HFFc6 (cell line): ENCODE results near the gene GNL2. TPM values are rescaled to one million over a fixed set of nuclear protein-coding genes. Genes with fewer than 3 reads are reported as not detected.

Experiments used
- DNase-seq: peaks from one replicate; pipeline ENCODE4 v3.0.0-alpha.2; 2018
- H3K27ac Mint-ChIP-seq: 2 replicates; pipeline ENCODE4 v1.8.0; 2020; ENCODE audit warnings: mild to moderate bottlenecking, mixed read lengths
- H3K27me3 Mint-ChIP-seq: 2 replicates; pipeline ENCODE4 v1.8.0; 2021; ENCODE audit warnings: mild to moderate bottlenecking, moderate library complexity, mixed read lengths; ENCODE audit not compliant: insufficient read depth
- H3K36me3 Mint-ChIP-seq: 2 replicates; pipeline ENCODE4 v1.8.0; 2021; ENCODE audit warnings: low read depth, mixed read lengths
- H3K4me1 Mint-ChIP-seq: 2 replicates; pipeline ENCODE4 v1.8.0; 2020; ENCODE audit warnings: low read depth, mixed read lengths
- H3K4me3 Mint-ChIP-seq: 2 replicates; pipeline ENCODE4 v1.8.0; 2020; ENCODE audit warnings: mild to moderate bottlenecking, moderate library complexity, mixed read lengths
- H3K9me3 Mint-ChIP-seq: 2 replicates; pipeline ENCODE4 v1.8.0; 2020; ENCODE audit warnings: mild to moderate bottlenecking, mixed read lengths
- total RNA-seq, 6 experiments: library from RNA; stranded (reverse); fragmentation: NEBNext Ultra II Directional; extraction: Animal tissue kit (Norgen Biotek cat#: 25700); gene quantifications; 2 replicates in 1 of 6; 3 replicates in 5 of 6; pipeline ENCODE4 v1.2.3, GENCODE V29; 2021
- TF ChIP-seq, protein P1 (sequence below): fragments of 200-600 bp; sonication (generic); IDR thresholded peaks from 2 replicates; pipeline ENCODE4 v1.5.0; 2021; ENCODE audit warnings: antibody characterized with exemption, mild to moderate bottlenecking

The GNL2 gene
- total RNA-seq, 6 experiments from 2014 or later, result 48.3 to 61.7 (median 57.0) TPM

DNA sequence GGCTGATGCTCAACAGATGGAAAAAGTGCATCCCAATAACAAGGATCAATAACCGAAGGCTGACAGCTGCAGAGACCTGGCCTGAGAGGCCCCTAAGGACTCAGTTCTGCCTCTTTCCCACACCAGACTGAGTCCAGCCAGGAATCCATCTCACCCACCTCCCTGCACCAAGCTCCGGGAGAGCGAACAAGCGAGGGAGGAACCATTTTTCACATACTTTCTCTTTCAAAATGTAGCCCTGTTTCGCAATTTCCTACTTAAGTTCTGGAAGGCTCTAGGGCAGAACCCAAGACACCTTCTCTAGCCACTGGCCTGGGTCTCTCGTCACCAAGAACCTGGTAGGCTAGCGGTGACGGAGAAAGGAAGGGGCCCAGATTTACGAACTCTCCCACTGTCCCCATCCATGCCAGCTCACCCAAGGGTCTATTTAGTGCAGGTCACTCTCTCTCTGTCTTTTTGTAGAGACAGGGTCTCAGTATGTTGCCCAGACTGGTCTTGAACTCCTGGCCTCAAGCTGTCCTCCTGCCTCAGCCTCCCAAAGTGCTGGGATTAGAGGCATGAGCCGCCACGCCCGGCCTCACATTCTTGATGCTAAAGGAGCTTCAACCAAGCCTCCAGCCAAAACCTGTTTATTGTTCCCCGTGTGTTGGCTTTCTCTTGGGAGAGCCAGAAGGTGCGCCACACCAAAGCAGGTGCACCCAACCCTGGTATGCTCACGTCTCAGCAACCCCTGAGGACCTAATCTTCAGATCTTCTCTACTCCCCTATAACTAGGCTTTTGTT is 10.9 kb upstream of the GNL2 start:
- no peak overlapping the region for H3K4me3 Mint-ChIP-seq
- no peak overlapping the region; the same call in 1 of the 2 replicates for H3K27ac Mint-ChIP-seq
- H3K9me3 Mint-ChIP-seq, result no peaks in the 10 kb centered on the region
- peaks cover 11% of the 10 kb centered on the region for H3K4me1 Mint-ChIP-seq
- TF ChIP-seq, protein P1, sequence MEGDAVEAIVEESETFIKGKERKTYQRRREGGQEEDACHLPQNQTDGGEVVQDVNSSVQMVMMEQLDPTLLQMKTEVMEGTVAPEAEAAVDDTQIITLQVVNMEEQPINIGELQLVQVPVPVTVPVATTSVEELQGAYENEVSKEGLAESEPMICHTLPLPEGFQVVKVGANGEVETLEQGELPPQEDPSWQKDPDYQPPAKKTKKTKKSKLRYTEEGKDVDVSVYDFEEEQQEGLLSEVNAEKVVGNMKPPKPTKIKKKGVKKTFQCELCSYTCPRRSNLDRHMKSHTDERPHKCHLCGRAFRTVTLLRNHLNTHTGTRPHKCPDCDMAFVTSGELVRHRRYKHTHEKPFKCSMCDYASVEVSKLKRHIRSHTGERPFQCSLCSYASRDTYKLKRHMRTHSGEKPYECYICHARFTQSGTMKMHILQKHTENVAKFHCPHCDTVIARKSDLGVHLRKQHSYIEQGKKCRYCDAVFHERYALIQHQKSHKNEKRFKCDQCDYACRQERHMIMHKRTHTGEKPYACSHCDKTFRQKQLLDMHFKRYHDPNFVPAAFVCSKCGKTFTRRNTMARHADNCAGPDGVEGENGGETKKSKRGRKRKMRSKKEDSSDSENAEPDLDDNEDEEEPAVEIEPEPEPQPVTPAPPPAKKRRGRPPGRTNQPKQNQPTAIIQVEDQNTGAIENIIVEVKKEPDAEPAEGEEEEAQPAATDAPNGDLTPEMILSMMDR, result no peak
- DNase-seq, result peak; percentile 12
- no peaks in the 10 kb centered on the region for H3K36me3 Mint-ChIP-seq
- peaks cover 15% of the 10 kb centered on the region for H3K27me3 Mint-ChIP-seq

DNA sequence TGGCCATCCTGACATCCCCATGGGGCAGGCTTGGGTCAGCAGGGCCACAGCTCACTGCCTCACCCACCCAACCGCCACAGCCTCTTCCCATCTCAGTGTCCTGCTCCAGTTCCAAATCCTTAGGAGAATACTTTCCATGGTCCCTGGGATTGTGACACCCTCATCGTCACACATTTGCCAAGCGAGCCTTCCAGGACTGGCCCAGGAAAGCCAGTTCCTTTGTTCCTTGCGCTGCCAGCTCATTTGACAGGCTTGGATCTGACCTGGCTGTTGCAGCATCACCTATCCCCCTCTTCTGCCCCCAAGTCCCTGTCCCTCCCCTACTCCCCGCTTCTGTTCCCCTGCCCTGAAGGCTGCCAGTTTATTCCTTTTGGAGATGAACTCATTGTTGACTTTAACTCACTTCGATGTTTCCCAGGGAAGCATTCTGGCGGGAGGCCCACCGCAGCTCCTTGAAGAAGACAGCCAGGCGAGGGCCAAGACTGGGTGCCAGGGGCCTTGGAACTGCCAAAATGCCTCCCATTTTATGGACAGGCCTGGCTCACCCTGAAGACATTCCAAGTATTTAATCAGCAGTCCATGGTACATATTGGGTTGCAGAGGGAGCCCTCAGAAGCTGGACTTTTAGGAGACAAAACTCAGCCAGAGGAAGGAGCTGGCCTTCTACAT is 10.2 kb upstream of the GNL2 start:
- H3K27me3 Mint-ChIP-seq, result peaks cover 17% of the 10 kb centered on the region
- no peak for DNase-seq
- H3K9me3 Mint-ChIP-seq, result no peaks in the 10 kb centered on the region
- TF ChIP-seq, protein P1, result no peak
- H3K4me3 Mint-ChIP-seq, result no peak overlapping the region
- H3K36me3 Mint-ChIP-seq, result no peaks in the 10 kb centered on the region
- peaks cover 11% of the 10 kb centered on the region for H3K4me1 Mint-ChIP-seq
- no peak overlapping the region for H3K27ac Mint-ChIP-seq

DNA sequence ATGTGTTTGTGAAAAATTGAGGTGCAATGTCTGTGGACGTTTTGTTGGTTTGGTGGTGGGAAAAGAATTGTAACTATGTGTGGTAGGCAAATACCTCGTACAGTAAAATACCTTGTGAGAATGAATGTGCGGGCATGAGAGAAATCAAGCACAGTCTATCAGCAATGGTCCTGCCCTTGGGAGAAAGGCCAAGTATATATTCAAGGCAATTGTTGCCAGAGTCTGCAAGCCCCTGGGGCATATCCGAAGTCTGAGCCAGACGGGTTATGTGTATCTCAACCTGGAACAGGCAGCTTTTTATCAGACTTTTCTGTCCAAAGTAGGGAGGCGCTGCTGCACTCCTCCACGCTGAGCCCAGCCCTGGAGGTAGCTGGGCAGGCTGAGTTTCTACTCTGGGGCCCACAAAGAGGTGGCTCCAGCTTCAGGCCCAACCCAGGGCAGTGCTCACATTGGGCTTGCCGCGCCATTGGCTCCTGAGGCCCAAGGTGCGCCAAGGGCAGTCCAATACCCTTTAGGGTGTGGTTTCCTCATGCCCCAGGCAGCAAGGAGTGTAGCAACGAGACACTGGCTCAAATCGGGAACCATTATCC is 9.4 kb upstream of the GNL2 start:
- H3K9me3 Mint-ChIP-seq, result no peaks in the 10 kb centered on the region
- peaks cover 19% of the 10 kb centered on the region for H3K27me3 Mint-ChIP-seq
- H3K4me1 Mint-ChIP-seq, result peaks cover 11% of the 10 kb centered on the region
- TF ChIP-seq, protein P1, result no peak
- H3K27ac Mint-ChIP-seq, result no peak overlapping the region
- no peak overlapping the region for H3K4me3 Mint-ChIP-seq
- no peak for DNase-seq
- H3K36me3 Mint-ChIP-seq, result no peaks in the 10 kb centered on the region

DNA sequence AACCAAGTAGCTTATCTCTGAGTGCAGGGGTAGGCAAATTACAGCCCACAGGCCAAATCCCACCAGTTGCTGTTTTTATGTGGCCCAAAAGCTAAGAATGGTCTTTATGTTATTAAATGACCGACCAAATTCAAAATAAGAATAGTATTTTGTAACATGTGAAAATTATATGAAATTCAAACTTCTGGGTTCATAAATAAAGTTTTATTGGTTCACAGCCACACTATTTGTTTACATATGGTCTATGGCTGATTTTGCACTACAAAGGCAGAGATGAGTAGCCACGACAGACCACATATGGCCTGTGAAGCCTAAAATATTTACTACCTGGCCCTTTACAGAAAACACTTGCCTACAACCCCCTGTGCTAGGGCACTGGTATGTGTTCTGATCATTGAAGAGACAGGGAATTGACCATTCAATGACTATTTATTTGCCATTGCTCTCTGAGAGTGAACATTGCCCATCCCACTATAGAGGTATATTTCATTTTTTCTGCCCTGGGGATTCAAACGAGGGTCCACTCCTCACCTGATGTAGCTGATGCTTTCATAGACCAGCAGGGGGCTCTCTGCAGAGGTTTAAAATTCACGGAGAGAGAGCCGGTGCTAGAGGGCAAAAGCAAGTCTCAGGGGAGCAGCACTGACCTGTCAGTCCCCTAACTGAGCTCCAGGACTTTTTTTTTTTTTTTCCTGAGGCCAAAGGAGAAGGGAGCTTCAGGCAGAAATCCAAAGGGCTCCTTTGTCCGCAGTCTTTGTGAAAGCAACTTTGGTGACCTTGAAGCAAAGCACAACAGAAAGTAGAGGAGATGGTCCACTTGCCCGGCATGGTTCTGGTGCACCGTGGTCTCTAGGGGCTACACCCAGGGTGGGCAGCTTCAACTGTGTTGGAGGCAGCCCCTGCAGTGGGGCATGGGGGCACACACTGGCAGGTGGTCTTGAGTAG is 7.3 kb upstream of the GNL2 start:
- TF ChIP-seq, protein P1, result peak; percentile 84
- no peak overlapping the region for H3K4me3 Mint-ChIP-seq
- DNase-seq, result no peak
- H3K27ac Mint-ChIP-seq, result no peak overlapping the region
- H3K27me3 Mint-ChIP-seq, result peaks cover 31% of the 10 kb centered on the region
- no peaks in the 10 kb centered on the region for H3K36me3 Mint-ChIP-seq
- no peaks in the 10 kb centered on the region for H3K9me3 Mint-ChIP-seq
- H3K4me1 Mint-ChIP-seq, result peaks cover 14% of the 10 kb centered on the region

DNA sequence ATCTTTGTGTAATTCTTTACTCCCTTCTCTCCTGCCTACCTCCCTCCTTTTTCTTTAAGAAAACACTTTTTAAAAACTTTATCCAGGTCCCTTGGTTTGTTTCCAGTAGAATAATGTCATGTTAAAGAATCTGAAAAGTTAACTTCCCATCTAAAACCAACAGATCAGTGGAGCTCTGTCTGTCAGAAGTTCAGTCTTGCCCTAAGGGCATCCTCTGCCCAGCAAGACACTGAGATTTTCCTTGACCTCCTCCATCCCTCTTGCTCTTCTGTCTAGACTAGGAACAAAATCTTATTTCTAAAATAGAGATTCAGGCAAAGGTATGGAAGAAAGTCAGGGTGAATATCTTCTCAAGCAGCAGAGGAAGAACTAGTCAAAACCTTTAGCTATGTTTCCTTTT is 5.7 kb upstream of the GNL2 start:
- DNase-seq, result no peak
- Mint-ChIP-seq H3K27me3 (peaks cover 31% of the 10 kb centered on the region), H3K36me3 (no peaks in the 10 kb centered on the region), H3K4me3 (no peak overlapping the region), H3K27ac (no peak overlapping the region), H3K4me1 (peaks cover 18% of the 10 kb centered on the region), H3K9me3 (no peaks in the 10 kb centered on the region)
- TF ChIP-seq, protein P1, result no peak
